GM23338 (cell line): ENCODE measurements around the gene OIT3. TPM values are rescaled to one million over a fixed set of nuclear protein-coding genes. Genes with fewer than 3 reads are reported as not detected.

ENCODE experiments used
- ATAC-seq: fragments of 200-7000 bp; cut with Tn5 transposase; 3 replicates; pipeline ENCODE4 v1.9.1; 2020
- DNase-seq: peaks from one replicate; pipeline ENCODE4 v3.0.0-alpha.2; 2015; ENCODE audit warnings: low spot score
- H2AFZ ChIP-seq: fragments of 200-600 bp; sonication (generic); 2 replicates; pipeline ENCODE4 v1.8.0; 2016; ENCODE audit warnings: antibody characterized with exemption, mild to moderate bottlenecking, moderate library complexity
- H3F3A ChIP-seq: fragments of 200-600 bp; sonication (generic); replicated peaks from 2 replicates; pipeline ENCODE4 v1.8.0; 2017; ENCODE audit warnings: antibody characterized with exemption, mixed run types, low read depth
- H3K27ac ChIP-seq: fragments of 200-600 bp; sonication (generic); 2 replicates; pipeline ENCODE4 v1.6.1; 2016; ENCODE audit warnings: low read depth
- H3K27me3 ChIP-seq: fragments of 200-600 bp; sonication (generic); 2 replicates; pipeline ENCODE4 v1.8.0; 2016; ENCODE audit warnings: mild to moderate bottlenecking, mixed run types, moderate library complexity; ENCODE audit not compliant: insufficient read depth
- H3K36me3 ChIP-seq: fragments of 200-600 bp; sonication (generic); 2 replicates; pipeline ENCODE4 v1.8.0; 2016; ENCODE audit warnings: mild to moderate bottlenecking; ENCODE audit not compliant: insufficient read depth
- H3K4me1 ChIP-seq: fragments of 200-600 bp; sonication (generic); 2 replicates; pipeline ENCODE4 v1.8.0; 2016; ENCODE audit warnings: mild to moderate bottlenecking, moderate library complexity; ENCODE audit not compliant: insufficient read depth
- H3K4me2 ChIP-seq: fragments of 200-600 bp; sonication (generic); 2 replicates; pipeline ENCODE4 v1.7.1; 2017; ENCODE audit warnings: mixed run types
- H3K4me3 ChIP-seq: fragments of 200-600 bp; sonication (generic); 2 replicates; pipeline ENCODE4 v1.6.1; 2016; ENCODE audit warnings: mixed run types
- H3K79me2 ChIP-seq: fragments of 200-600 bp; sonication (generic); replicated peaks from 2 replicates; pipeline ENCODE4 v1.8.0; 2017; ENCODE audit warnings: mild to moderate bottlenecking; ENCODE audit not compliant: insufficient read depth
- H3K9me2 ChIP-seq: fragments of 200-600 bp; sonication (generic); 2 replicates; pipeline ENCODE4 v1.8.0; 2017; ENCODE audit not compliant: insufficient read depth
- H4K20me1 ChIP-seq: fragments of 200-600 bp; sonication (generic); replicated peaks from 2 replicates; pipeline ENCODE4 v1.8.0; 2017; ENCODE audit warnings: mild to moderate bottlenecking; ENCODE audit not compliant: insufficient read depth
- H3K27ac Mint-ChIP-seq: 2 replicates; pipeline ENCODE4 v1.8.0; 2020; ENCODE audit warnings: inconsistent platforms, mild to moderate bottlenecking, moderate library complexity, mixed read lengths
- H3K27me3 Mint-ChIP-seq: 3 replicates; pipeline ENCODE4 v1.8.0; 2022; ENCODE audit warnings: low read depth, mild to moderate bottlenecking, moderate library complexity, mixed read lengths, inconsistent platforms; ENCODE audit not compliant: insufficient read depth, poor library complexity
- H3K36me3 Mint-ChIP-seq: 3 replicates; pipeline ENCODE4 v1.8.0; 2021; ENCODE audit warnings: low read depth, mild to moderate bottlenecking, inconsistent platforms, moderate library complexity, mixed read lengths
- H3K4me1 Mint-ChIP-seq: 3 replicates; pipeline ENCODE4 v1.8.0; 2020; ENCODE audit warnings: mild to moderate bottlenecking, inconsistent platforms, mixed read lengths
- H3K4me3 Mint-ChIP-seq: 3 replicates; pipeline ENCODE4 v1.8.0; 2021; ENCODE audit warnings: moderate library complexity, mild to moderate bottlenecking, inconsistent platforms, mixed read lengths
- H3K9me3 Mint-ChIP-seq: 3 replicates; pipeline ENCODE4 v1.8.0; 2020; ENCODE audit warnings: moderate library complexity, mild to moderate bottlenecking, inconsistent platforms, mixed read lengths
- CREB1 ChIP-seq: fragments of 250-450 bp; sonication (Bioruptor Pico); IDR thresholded peaks from 2 replicates; pipeline ENCODE4 v1.5.0; 2020; ENCODE audit warnings: low read depth, mild to moderate bottlenecking, moderate library complexity
- EZH2 ChIP-seq: fragments of 200-600 bp; sonication (generic); IDR thresholded peaks from one replicate; pipeline ENCODE4 v1.8.0; 2017; ENCODE audit warnings: antibody characterized with exemption, mild to moderate bottlenecking, low read depth; ENCODE audit not compliant: unreplicated experiment
- EZH2phosphoT487 ChIP-seq: fragments of 200-600 bp; sonication (generic); IDR thresholded peaks from one replicate; pipeline ENCODE4 v1.8.1; 2018; ENCODE audit warnings: antibody characterized with exemption; ENCODE audit not compliant: unreplicated experiment
- JUNB ChIP-seq: IDR thresholded peaks from one replicate; pipeline ENCODE4 v1.6.1; 2016; ENCODE audit warnings: antibody characterized with exemption; ENCODE audit not compliant: unreplicated experiment
- POLR2AphosphoS5 ChIP-seq: IDR thresholded peaks from 2 replicates; pipeline ENCODE4 v1.6.1; 2016; ENCODE audit warnings: antibody characterized with exemption, low read depth
- STAT1 ChIP-seq: IDR thresholded peaks from one replicate; pipeline ENCODE4 v1.6.1; 2016; ENCODE audit warnings: antibody characterized with exemption; ENCODE audit not compliant: unreplicated experiment
- ZNF114 ChIP-seq: fragments of 250-450 bp; sonication (Bioruptor Pico); IDR thresholded peaks from 2 replicates; pipeline ENCODE4 v1.5.0; 2020; ENCODE audit warnings: mild to moderate bottlenecking, moderate library complexity
- ZNF331 ChIP-seq: fragments of 250-450 bp; sonication (Bioruptor Pico); IDR thresholded peaks from 2 replicates; pipeline ENCODE4 v1.5.0; 2020; ENCODE audit warnings: low read depth, mild to moderate bottlenecking, moderate library complexity
- polyA plus RNA-seq: library from polyadenylated mRNA; unstranded; fragments of >200 nt; fragmentation: Nextera tagmentation; extraction: Ambion mirVana; gene quantifications from 2 replicates; pipeline ENCODE4 v1.2.1, GENCODE V29; 2016
- total RNA-seq: library from RNA; depleted of rRNA; stranded (reverse); fragments of >200 nt; shearing (Covaris generic); gene quantifications from 2 replicates; pipeline ENCODE4 v1.2.3, GENCODE V29; 2014
- TF ChIP-seq, protein P1 (sequence below): fragments of 250-450 bp; sonication (Bioruptor Pico); IDR thresholded peaks from 2 replicates; pipeline ENCODE4 v1.5.0; 2020; ENCODE audit warnings: mild to moderate bottlenecking, moderate library complexity
- TF ChIP-seq, protein P2 (sequence below): IDR thresholded peaks from one replicate; pipeline ENCODE4 v1.6.1; 2018; ENCODE audit warnings: antibody characterized with exemption; ENCODE audit not compliant: unreplicated experiment
- TF ChIP-seq, protein P3 (sequence below): IDR thresholded peaks from 2 replicates; pipeline ENCODE4 v1.6.1; 2016; ENCODE audit warnings: antibody characterized with exemption

Gene OIT3
- total and polyA plus RNA-seq, 2 experiments from 2014 or later = not detected

DNA sequence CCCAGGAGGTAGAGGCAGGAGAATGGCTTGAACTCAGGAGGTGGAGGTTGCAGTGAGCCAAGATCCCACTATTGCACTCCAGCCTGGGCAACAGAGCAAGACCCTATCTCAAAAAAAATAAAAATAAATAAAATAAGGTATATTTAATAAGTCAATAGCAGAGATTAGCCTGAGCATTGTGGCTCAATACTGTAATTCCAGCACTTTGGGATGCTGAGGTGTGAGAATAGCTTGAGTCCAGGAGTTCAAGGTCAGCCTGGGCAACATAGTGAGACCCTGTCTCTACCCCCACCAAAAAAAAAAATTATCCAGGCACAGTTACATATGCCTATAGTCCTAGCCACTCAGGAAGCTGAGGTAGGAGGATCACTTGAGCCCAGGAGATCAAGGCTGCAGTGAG lies 38.4 kb upstream of the OIT3 start:
- Mint-ChIP-seq H3K4me1 (no peaks in the 10 kb centered on the region), H3K27me3 (no peaks in the 10 kb centered on the region), H3K36me3 (peaks cover 16% of the 10 kb centered on the region; the same call in 2 of the 3 replicates), H3K27ac (no peak overlapping the region), H3K4me3 (no peak overlapping the region), H3K9me3 (peaks cover 19% of the 10 kb centered on the region)
- H3K36me3 ChIP-seq = no peaks in the 10 kb centered on the region
- no peak for ATAC-seq
- H3F3A ChIP-seq = no peaks in the 10 kb centered on the region
- no peak for DNase-seq
- H3K4me1 ChIP-seq = no peaks in the 10 kb centered on the region
- H3K79me2 ChIP-seq = no peaks in the 10 kb centered on the region
- TF ChIP-seq POLR2AphosphoS5 = no peak
- TF ChIP-seq CREB1 = no peak
- no peak for TF ChIP-seq ZNF114
- no peak for TF ChIP-seq ZNF331
- no peak for TF ChIP-seq EZH2phosphoT487
- TF ChIP-seq EZH2 = no peak
- no peak for TF ChIP-seq JUNB
- TF ChIP-seq, protein P1, sequence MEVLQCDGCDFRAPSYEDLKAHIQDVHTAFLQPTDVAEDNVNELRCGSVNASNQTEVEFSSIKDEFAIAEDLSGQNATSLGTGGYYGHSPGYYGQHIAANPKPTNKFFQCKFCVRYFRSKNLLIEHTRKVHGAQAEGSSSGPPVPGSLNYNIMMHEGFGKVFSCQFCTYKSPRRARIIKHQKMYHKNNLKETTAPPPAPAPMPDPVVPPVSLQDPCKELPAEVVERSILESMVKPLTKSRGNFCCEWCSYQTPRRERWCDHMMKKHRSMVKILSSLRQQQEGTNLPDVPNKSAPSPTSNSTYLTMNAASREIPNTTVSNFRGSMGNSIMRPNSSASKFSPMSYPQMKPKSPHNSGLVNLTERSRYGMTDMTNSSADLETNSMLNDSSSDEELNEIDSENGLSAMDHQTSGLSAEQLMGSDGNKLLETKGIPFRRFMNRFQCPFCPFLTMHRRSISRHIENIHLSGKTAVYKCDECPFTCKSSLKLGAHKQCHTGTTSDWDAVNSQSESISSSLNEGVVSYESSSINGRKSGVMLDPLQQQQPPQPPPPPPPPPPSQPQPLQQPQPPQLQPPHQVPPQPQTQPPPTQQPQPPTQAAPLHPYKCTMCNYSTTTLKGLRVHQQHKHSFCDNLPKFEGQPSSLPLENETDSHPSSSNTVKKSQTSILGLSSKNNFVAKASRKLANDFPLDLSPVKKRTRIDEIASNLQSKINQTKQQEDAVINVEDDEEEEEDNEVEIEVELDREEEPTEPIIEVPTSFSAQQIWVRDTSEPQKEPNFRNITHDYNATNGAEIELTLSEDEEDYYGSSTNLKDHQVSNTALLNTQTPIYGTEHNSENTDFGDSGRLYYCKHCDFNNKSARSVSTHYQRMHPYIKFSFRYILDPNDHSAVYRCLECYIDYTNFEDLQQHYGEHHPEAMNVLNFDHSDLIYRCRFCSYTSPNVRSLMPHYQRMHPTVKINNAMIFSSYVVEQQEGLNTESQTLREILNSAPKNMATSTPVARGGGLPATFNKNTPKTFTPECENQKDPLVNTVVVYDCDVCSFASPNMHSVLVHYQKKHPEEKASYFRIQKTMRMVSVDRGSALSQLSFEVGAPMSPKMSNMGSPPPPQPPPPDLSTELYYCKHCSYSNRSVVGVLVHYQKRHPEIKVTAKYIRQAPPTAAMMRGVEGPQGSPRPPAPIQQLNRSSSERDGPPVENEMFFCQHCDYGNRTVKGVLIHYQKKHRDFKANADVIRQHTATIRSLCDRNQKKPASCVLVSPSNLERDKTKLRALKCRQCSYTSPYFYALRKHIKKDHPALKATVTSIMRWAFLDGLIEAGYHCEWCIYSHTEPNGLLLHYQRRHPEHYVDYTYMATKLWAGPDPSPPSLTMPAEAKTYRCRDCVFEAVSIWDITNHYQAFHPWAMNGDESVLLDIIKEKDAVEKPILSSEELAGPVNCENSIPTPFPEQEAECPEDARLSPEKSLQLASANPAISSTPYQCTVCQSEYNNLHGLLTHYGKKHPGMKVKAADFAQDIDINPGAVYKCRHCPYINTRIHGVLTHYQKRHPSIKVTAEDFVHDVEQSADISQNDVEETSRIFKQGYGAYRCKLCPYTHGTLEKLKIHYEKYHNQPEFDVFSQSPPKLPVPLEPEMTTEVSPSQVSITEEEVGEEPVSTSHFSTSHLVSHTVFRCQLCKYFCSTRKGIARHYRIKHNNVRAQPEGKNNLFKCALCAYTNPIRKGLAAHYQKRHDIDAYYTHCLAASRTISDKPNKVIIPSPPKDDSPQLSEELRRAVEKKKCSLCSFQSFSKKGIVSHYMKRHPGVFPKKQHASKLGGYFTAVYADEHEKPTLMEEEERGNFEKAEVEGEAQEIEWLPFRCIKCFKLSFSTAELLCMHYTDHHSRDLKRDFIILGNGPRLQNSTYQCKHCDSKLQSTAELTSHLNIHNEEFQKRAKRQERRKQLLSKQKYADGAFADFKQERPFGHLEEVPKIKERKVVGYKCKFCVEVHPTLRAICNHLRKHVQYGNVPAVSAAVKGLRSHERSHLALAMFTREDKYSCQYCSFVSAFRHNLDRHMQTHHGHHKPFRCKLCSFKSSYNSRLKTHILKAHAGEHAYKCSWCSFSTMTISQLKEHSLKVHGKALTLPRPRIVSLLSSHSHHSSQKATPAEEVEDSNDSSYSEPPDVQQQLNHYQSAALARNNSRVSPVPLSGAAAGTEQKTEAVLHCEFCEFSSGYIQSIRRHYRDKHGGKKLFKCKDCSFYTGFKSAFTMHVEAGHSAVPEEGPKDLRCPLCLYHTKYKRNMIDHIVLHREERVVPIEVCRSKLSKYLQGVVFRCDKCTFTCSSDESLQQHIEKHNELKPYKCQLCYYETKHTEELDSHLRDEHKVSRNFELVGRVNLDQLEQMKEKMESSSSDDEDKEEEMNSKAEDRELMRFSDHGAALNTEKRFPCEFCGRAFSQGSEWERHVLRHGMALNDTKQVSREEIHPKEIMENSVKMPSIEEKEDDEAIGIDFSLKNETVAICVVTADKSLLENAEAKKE (CRISPR knock-in tag) = no peak
- TF ChIP-seq, protein P2, sequence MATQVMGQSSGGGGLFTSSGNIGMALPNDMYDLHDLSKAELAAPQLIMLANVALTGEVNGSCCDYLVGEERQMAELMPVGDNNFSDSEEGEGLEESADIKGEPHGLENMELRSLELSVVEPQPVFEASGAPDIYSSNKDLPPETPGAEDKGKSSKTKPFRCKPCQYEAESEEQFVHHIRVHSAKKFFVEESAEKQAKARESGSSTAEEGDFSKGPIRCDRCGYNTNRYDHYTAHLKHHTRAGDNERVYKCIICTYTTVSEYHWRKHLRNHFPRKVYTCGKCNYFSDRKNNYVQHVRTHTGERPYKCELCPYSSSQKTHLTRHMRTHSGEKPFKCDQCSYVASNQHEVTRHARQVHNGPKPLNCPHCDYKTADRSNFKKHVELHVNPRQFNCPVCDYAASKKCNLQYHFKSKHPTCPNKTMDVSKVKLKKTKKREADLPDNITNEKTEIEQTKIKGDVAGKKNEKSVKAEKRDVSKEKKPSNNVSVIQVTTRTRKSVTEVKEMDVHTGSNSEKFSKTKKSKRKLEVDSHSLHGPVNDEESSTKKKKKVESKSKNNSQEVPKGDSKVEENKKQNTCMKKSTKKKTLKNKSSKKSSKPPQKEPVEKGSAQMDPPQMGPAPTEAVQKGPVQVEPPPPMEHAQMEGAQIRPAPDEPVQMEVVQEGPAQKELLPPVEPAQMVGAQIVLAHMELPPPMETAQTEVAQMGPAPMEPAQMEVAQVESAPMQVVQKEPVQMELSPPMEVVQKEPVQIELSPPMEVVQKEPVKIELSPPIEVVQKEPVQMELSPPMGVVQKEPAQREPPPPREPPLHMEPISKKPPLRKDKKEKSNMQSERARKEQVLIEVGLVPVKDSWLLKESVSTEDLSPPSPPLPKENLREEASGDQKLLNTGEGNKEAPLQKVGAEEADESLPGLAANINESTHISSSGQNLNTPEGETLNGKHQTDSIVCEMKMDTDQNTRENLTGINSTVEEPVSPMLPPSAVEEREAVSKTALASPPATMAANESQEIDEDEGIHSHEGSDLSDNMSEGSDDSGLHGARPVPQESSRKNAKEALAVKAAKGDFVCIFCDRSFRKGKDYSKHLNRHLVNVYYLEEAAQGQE = no peak
- no peak for TF ChIP-seq STAT1
- TF ChIP-seq, protein P3, sequence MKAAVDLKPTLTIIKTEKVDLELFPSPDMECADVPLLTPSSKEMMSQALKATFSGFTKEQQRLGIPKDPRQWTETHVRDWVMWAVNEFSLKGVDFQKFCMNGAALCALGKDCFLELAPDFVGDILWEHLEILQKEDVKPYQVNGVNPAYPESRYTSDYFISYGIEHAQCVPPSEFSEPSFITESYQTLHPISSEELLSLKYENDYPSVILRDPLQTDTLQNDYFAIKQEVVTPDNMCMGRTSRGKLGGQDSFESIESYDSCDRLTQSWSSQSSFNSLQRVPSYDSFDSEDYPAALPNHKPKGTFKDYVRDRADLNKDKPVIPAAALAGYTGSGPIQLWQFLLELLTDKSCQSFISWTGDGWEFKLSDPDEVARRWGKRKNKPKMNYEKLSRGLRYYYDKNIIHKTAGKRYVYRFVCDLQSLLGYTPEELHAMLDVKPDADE = no peak
- H3K27me3 ChIP-seq = no peaks in the 10 kb centered on the region
- no peak overlapping the region for H3K4me3 ChIP-seq
- H3K4me2 ChIP-seq = no peak overlapping the region
- no peak overlapping the region for H2AFZ ChIP-seq
- no peaks in the 10 kb centered on the region for H3K9me2 ChIP-seq
- H3K27ac ChIP-seq = no peak overlapping the region
- H4K20me1 ChIP-seq = no peaks in the 10 kb centered on the region
